Keratinocyte (primary cell): Measurements from ENCODE around the gene CLPX. TPM values are rescaled to one million over a fixed set of nuclear protein-coding genes. Genes with fewer than 3 reads are reported as not detected.

Experiments used
- DNase-seq: peaks from one replicate; pipeline ENCODE4 v3.0.0-alpha.2; 2011; ENCODE audit warnings: low read depth, missing footprints, low spot score
- FAIRE-seq: peaks from 2 replicates; lab custom pipeline; 2011; peaks lifted over from hg19 to GRCh38; lab: Jason Lieb, UNC
- H2AFZ ChIP-seq: 2 replicates; pipeline ENCODE4 v1.6.0; 2012; ENCODE audit warnings: low read length, control low read depth, inconsistent platforms; ENCODE audit not compliant: control insufficient read depth
- H3K27ac ChIP-seq: 2 replicates; pipeline ENCODE4 v1.5.1; 2011; ENCODE audit warnings: low read length; ENCODE audit not compliant: control insufficient read depth, insufficient read depth
- H3K27me3 ChIP-seq: 3 replicates; pipeline ENCODE4 v1.6.0; 2011; ENCODE audit warnings: low read length; ENCODE audit not compliant: control insufficient read depth, insufficient read depth; ENCODE audit errors: extremely low read depth
- H3K36me3 ChIP-seq, 2 experiments: 2 replicates in 1 of 2; 3 replicates in 1 of 2; pipeline ENCODE4 v1.5.1; 2011; ENCODE audit warnings: low read length in 2 of 2, mild to moderate bottlenecking in 1 of 2; ENCODE audit not compliant: control insufficient read depth in 2 of 2, insufficient read depth in 2 of 2; ENCODE audit errors: extremely low read depth in 1 of 2
- H3K4me1 ChIP-seq: 3 replicates; pipeline ENCODE4 v1.5.1; 2011; ENCODE audit warnings: low read length; ENCODE audit not compliant: control insufficient read depth, insufficient read depth; ENCODE audit errors: extremely low read depth
- H3K4me2 ChIP-seq: 3 replicates; pipeline ENCODE4 v1.6.0; 2011; ENCODE audit warnings: low read depth, low read length; ENCODE audit not compliant: control insufficient read depth, insufficient read depth; ENCODE audit errors: extremely low read depth
- H3K4me3 ChIP-seq, 3 experiments: fragments of 200-600 bp in 1 of 3; sonication (generic) in 1 of 3; 2 replicates in 2 of 3; 3 replicates in 1 of 3; pipeline ENCODE4 v1.5.1; 2011 to 2016; ENCODE audit warnings: low read length in 3 of 3, mild to moderate bottlenecking in 3 of 3, control low read depth in 2 of 3, inconsistent platforms in 1 of 3, low read depth in 1 of 3, mixed read lengths in 1 of 3, mixed run types in 1 of 3, moderate library complexity in 1 of 3; ENCODE audit not compliant: control insufficient read depth in 2 of 3, insufficient read depth in 2 of 3; ENCODE audit errors: extremely low read depth in 1 of 3
- H3K79me2 ChIP-seq: 2 replicates; pipeline ENCODE4 v1.6.0; 2012; ENCODE audit warnings: low read length; ENCODE audit not compliant: control insufficient read depth, insufficient read depth
- H3K9ac ChIP-seq: 3 replicates; pipeline ENCODE4 v1.6.0; 2011; ENCODE audit warnings: low read length; ENCODE audit not compliant: control insufficient read depth, insufficient read depth; ENCODE audit errors: extremely low read depth
- H3K9me1 ChIP-seq: 3 replicates; pipeline ENCODE4 v1.6.0; 2011; ENCODE audit warnings: low read length; ENCODE audit not compliant: control insufficient read depth, insufficient read depth; ENCODE audit errors: extremely low read depth
- H3K9me3 ChIP-seq: 2 replicates; pipeline ENCODE4 v1.5.1; 2012; ENCODE audit warnings: low read depth, low read length; ENCODE audit not compliant: control insufficient read depth
- H4K20me1 ChIP-seq: 3 replicates; pipeline ENCODE4 v1.6.0; 2011; ENCODE audit warnings: low read length; ENCODE audit not compliant: control insufficient read depth, insufficient read depth; ENCODE audit errors: extremely low read depth
- EZH2 ChIP-seq: IDR thresholded peaks from one replicate; pipeline ENCODE4 v1.6.1; 2012; ENCODE audit warnings: inconsistent platforms, mild to moderate bottlenecking, low read length, moderate library complexity
- dilution Hi-C: fragments of 300-500 bp; cut with MboI; formaldehyde crosslinking; loops from one replicate; pipeline ENCODE4 v1.7.0; 2020; ENCODE audit warnings: low sequenced_read_pairs; ENCODE audit not compliant: extremely low pct_ligation_motif_present
- polyA plus RNA-seq, 5 experiments: library from polyadenylated mRNA; depleted of rRNA in 3 of 5; stranded (reverse) in 3 of 5; stranded (forward) in 1 of 5; unstranded in 1 of 5; fragments of >200 nt; gene quantifications; 1 replicate in 1 of 5; 2 replicates in 3 of 5; 3 replicates in 1 of 5; pipeline versions ENCODE4 v1.2.1 to v1.2.3, GENCODE V29; 2011 to 2012; ENCODE audit warnings: missing spikeins in 2 of 5, low read depth in 1 of 5, low replicate concordance in 1 of 5
- TF ChIP-seq, protein P1 (sequence below), 3 experiments: IDR thresholded peaks in 1 of 3; conservative IDR thresholded peaks in 1 of 3; optimal IDR thresholded peaks in 1 of 3; 2 replicates in 2 of 3; 3 replicates in 1 of 3; pipeline versions ENCODE3 to v1.5.1; 2011; ENCODE audit warnings: low read length in 3 of 3, mild to moderate bottlenecking in 3 of 3, moderate library complexity in 2 of 3, control low read depth in 1 of 3, inconsistent platforms in 1 of 3; ENCODE audit not compliant: insufficient read depth in 2 of 3; ENCODE audit errors: extremely low read depth in 1 of 3

CLPX gene
- polyA plus RNA-seq, 1 donor (not counting 4 experiments of a cell fraction or from before 2014, with no cell fraction given) = 51.5 TPM

DNA sequence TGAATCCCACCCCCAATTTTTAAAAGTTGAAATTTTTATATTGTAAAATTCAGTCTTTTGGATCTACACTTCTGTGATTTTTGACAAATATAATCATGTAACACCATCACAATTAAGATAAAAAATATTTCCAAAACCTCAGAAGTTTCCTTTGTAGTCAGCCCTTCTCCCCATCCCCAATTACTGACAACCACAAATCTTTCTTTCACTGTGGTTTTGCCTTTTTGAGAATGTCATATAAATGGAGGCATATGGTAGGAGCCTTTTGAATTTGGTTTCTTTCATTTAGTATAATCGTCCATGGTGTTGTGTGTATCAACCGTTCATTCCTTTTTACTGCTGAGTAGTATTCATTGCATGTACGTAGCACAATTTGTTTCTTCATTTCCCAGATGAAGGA is 34.0 kb upstream of the CLPX start:
- Histone ChIP-seq H2AFZ (no peak overlapping the region), H3K9me3 (no peaks in the 10 kb centered on the region), H3K79me2 (no peaks in the 10 kb centered on the region), H3K4me3 (no peak overlapping the region), H3K27me3 (no peaks in the 10 kb centered on the region), H3K9me1 (no peaks in the 10 kb centered on the region), H3K4me1 (peaks cover 4% of the 10 kb centered on the region), H3K4me2 (no peak overlapping the region), H3K27ac (no peak overlapping the region), H3K9ac (no peak overlapping the region), H3K36me3 (no peaks in the 10 kb centered on the region), H4K20me1 (no peaks in the 10 kb centered on the region)
- dilution Hi-C loops = no loop called here
- no peak for DNase-seq
- TF ChIP-seq EZH2 = no peak
- TF ChIP-seq, protein P1, sequence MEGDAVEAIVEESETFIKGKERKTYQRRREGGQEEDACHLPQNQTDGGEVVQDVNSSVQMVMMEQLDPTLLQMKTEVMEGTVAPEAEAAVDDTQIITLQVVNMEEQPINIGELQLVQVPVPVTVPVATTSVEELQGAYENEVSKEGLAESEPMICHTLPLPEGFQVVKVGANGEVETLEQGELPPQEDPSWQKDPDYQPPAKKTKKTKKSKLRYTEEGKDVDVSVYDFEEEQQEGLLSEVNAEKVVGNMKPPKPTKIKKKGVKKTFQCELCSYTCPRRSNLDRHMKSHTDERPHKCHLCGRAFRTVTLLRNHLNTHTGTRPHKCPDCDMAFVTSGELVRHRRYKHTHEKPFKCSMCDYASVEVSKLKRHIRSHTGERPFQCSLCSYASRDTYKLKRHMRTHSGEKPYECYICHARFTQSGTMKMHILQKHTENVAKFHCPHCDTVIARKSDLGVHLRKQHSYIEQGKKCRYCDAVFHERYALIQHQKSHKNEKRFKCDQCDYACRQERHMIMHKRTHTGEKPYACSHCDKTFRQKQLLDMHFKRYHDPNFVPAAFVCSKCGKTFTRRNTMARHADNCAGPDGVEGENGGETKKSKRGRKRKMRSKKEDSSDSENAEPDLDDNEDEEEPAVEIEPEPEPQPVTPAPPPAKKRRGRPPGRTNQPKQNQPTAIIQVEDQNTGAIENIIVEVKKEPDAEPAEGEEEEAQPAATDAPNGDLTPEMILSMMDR (optimal IDR thresholded peaks at IDR 0.05 in 1 of 3, IDR thresholded peaks at IDR 0.05 in 1 of 3, conservative IDR thresholded peaks at IDR 0.05 in 1 of 3; ENCODE audit: extremely low read depth in 1 of 3, insufficient read depth in 2 of 3, low read length in 3 of 3) = no peak
- no peak for FAIRE-seq

DNA sequence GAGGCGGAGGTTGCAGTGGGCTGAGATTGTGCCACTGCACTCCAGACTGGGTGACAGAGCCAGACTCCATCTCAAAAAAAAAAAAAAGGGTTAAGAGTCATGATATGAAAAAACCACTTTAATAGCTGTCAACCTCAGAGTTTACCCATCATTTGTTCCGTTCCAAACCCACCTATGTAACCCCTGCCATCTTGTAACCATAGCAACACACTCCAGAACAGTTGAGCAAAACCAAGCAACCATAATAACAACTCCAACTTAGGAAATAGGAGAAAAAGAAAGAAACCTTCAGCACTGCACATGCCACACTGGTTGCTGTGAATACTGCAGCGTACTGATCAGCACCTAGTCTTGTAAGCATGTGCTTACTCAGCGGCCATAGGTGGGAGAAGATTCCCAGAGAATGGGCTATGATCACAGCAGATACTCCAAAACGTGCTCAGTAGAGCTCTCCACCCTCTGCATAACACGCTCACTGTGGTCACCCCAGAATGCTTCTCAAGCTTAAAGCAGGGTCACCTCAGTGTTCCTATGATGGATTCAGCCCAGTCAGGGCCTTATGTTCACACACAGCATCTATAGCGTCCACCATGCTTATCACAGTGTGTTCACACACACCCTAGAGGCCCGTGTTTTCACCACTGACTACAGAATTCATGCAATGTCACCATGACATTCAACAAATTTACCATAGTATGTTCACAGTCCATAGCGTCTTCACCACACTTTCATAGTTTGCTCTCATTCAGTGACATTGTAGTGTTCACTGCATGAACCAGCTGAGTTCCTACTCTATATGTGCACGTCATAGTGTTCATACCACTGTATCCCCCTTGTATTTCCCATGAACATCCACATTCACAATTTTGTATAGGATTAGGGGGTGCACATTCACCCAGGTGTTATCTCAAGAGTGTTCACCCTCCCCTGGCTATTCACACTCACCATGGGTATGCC is 32.7 kb upstream of the CLPX start:
- H4K20me1 ChIP-seq = no peaks in the 10 kb centered on the region
- no peak for FAIRE-seq
- no peak overlapping the region for H3K9ac ChIP-seq
- no peak for DNase-seq
- no peaks in the 10 kb centered on the region for H3K27me3 ChIP-seq
- peaks cover 2% of the 10 kb centered on the region for H3K4me1 ChIP-seq
- H3K27ac ChIP-seq = no peak overlapping the region
- dilution Hi-C loops = no loop called here
- H3K4me3 ChIP-seq = no peak overlapping the region
- H3K36me3 ChIP-seq = no peaks in the 10 kb centered on the region
- H3K79me2 ChIP-seq = no peaks in the 10 kb centered on the region
- H3K4me2 ChIP-seq = no peak overlapping the region
- H2AFZ ChIP-seq = no peak overlapping the region
- H3K9me3 ChIP-seq = no peaks in the 10 kb centered on the region
- no peaks in the 10 kb centered on the region for H3K9me1 ChIP-seq
- TF ChIP-seq, protein P1 (optimal IDR thresholded peaks at IDR 0.05 in 1 of 3, IDR thresholded peaks at IDR 0.05 in 1 of 3, conservative IDR thresholded peaks at IDR 0.05 in 1 of 3; ENCODE audit: extremely low read depth in 1 of 3, insufficient read depth in 2 of 3, low read length in 3 of 3) = no peak
- TF ChIP-seq EZH2 = no peak
